HCT116 (cell line): ENCODE results near the gene LIPE. TPM values are rescaled to one million over a fixed set of nuclear protein-coding genes. Genes with fewer than 3 reads are reported as not detected.

Experiments
- ATAC-seq: fragments of 200-7000 bp; cut with Tn5 transposase; 2 replicates; pipeline ENCODE4 v1.9.1; 2020; ENCODE audit warnings: mild to moderate bottlenecking, moderate library complexity
- BruUV-seq: library from RNA; stranded (reverse); fragments of 400-500 nt; replicated peaks from 2 replicates; lab custom pipeline; 2021; lab: Mats Ljungman, UMichigan
- CTCF ChIA-PET: fragments of 300-600 bp; sonication (Branson Sonifier 250); formaldehyde crosslinking; loops from one replicate; lab custom pipeline; 2021; ENCODE audit warnings: antibody characterized with exemption; lab: Charles Lee
- POLR2A ChIA-PET: fragments of 300-600, 350-600 bp; sonication (Branson Sonifier 250); formaldehyde crosslinking; loops from one replicate; lab custom pipeline; 2021; ENCODE audit warnings: antibody characterized with exemption; lab: Charles Lee
- RAD21 ChIA-PET, 2 experiments: fragments of 300-600 bp; sonication (Branson Sonifier 250); formaldehyde crosslinking; loops; one replicate each; lab custom pipeline; 2023; ENCODE audit warnings: low total read pairs in 2 of 2; ENCODE audit not compliant: uncharacterized antibody in 2 of 2, unreplicated experiment in 2 of 2, low non-redundant PET in 1 of 2; lab: Charles Lee
- DNase-seq: peaks from one replicate; pipeline ENCODE4 v3.0.0-alpha.2; 2010; ENCODE audit warnings: low read depth, low spot score
- H2AFZ ChIP-seq: fragments of 200-600 bp; shearing (Covaris generic), sonication (generic); 2 replicates; pipeline ENCODE4 v1.6.1; 2017; ENCODE audit warnings: low read depth, mixed run types, mixed read lengths, antibody characterized with exemption, low read length; ENCODE audit not compliant: poor library complexity, severe bottlenecking
- H3K27ac ChIP-seq: 2 replicates; pipeline ENCODE4 v1.5.1; 2012; ENCODE audit warnings: low read depth, low read length
- H3K27me3 ChIP-seq: fragments of 200-600 bp; sonication (generic); 2 replicates; pipeline ENCODE4 v1.6.1; 2016; ENCODE audit warnings: mixed run types, low read length, mixed read lengths; ENCODE audit not compliant: insufficient read depth
- H3K36me3 ChIP-seq, 2 experiments: fragments of 200-500 bp in 1 of 2; fragments of 200-600 bp in 1 of 2; sonication (Bioruptor generic) in 1 of 2; sonication (generic) in 1 of 2; 2 replicates each; pipeline versions ENCODE4 v1.5.1 to v1.6.1; 2014 to 2016; ENCODE audit warnings: low read length in 2 of 2, inconsistent platforms in 1 of 2, mixed read lengths in 1 of 2, mixed run types in 1 of 2; ENCODE audit not compliant: insufficient read depth in 2 of 2, control insufficient read depth in 1 of 2
- H3K4me1 ChIP-seq, 2 experiments: fragments of 200-600 bp in 1 of 2; sonication (generic) in 1 of 2; 2 replicates each; pipeline versions ENCODE4 v1.5.1 to v1.6.1; 2012 to 2017; ENCODE audit warnings: low read length in 2 of 2, inconsistent platforms in 1 of 2, mild to moderate bottlenecking in 1 of 2, mixed read lengths in 1 of 2, mixed run types in 1 of 2, moderate library complexity in 1 of 2; ENCODE audit not compliant: insufficient read depth in 2 of 2, control insufficient read depth in 1 of 2
- H3K4me2 ChIP-seq: fragments of 200-600 bp; sonication (generic); 2 replicates; pipeline ENCODE4 v1.6.1; 2017; ENCODE audit warnings: mixed run types, low read length, mixed read lengths
- H3K4me3 ChIP-seq, 2 experiments: fragments of 200-600 bp in 1 of 2; sonication (generic) in 1 of 2; replicated peaks in 1 of 2; 2 replicates each; pipeline ENCODE4 v1.5.1; 2011 to 2016; ENCODE audit warnings: low read length in 2 of 2, control low read depth in 1 of 2, low read depth in 1 of 2, mild to moderate bottlenecking in 1 of 2, mixed read lengths in 1 of 2, mixed run types in 1 of 2
- H3K79me2 ChIP-seq: fragments of 200-600 bp; sonication (generic); 2 replicates; pipeline ENCODE4 v1.6.1; 2017; ENCODE audit warnings: mild to moderate bottlenecking, mixed run types, low read length, moderate library complexity, mixed read lengths; ENCODE audit not compliant: insufficient read depth
- H3K9ac ChIP-seq: fragments of 200-600 bp; sonication (generic); 2 replicates; pipeline ENCODE4 v1.6.1; 2016; ENCODE audit warnings: low read length, mixed read lengths
- H3K9me2 ChIP-seq: fragments of 200-600 bp; sonication (generic), shearing (Covaris generic); 2 replicates; pipeline ENCODE4 v1.6.1; 2017; ENCODE audit warnings: mixed run types, mild to moderate bottlenecking, moderate library complexity; ENCODE audit not compliant: insufficient read depth
- H3K9me3 ChIP-seq, 2 experiments: fragments of 200-500 bp in 1 of 2; fragments of 200-600 bp in 1 of 2; sonication (Bioruptor generic) in 1 of 2; sonication (generic) in 1 of 2; 2 replicates each; pipeline ENCODE4 v1.6.1; 2014 to 2017; ENCODE audit warnings: low read length in 2 of 2, mixed read lengths in 2 of 2, inconsistent platforms in 1 of 2, low read depth in 1 of 2, mild to moderate bottlenecking in 1 of 2, mixed run types in 1 of 2, moderate library complexity in 1 of 2; ENCODE audit not compliant: control insufficient read depth in 1 of 2, insufficient read depth in 1 of 2
- H4K20me1 ChIP-seq: fragments of 200-600 bp; sonication (generic), shearing (Covaris generic); 2 replicates; pipeline ENCODE4 v1.6.1; 2017; ENCODE audit warnings: mixed run types, mild to moderate bottlenecking, moderate library complexity; ENCODE audit not compliant: insufficient read depth
- ATF3 ChIP-seq: IDR thresholded peaks from 2 replicates; pipeline ENCODE4 v1.6.1; 2012
- CBX3 ChIP-seq: IDR thresholded peaks from 2 replicates; pipeline ENCODE4 v1.6.1; 2012; ENCODE audit warnings: low read depth
- CTCF ChIP-seq, 3 experiments: fragments of 200-600 bp in 1 of 3; sonication (generic) in 1 of 3; IDR thresholded peaks in 2 of 3; conservative IDR thresholded peaks in 1 of 3; 2 replicates each; pipeline ENCODE4 v1.5.1; 2012 to 2017; ENCODE audit warnings: low read depth in 2 of 3, low read length in 2 of 3, antibody characterized with exemption in 1 of 3, borderline replicate concordance in 1 of 3, control low read depth in 1 of 3, mild to moderate bottlenecking in 1 of 3, mixed read lengths in 1 of 3, mixed run types in 1 of 3, moderate library complexity in 1 of 3; ENCODE audit not compliant: insufficient read depth in 1 of 3
- ELF1 ChIP-seq: IDR thresholded peaks from 2 replicates; pipeline ENCODE4 v1.6.1; 2012; ENCODE audit warnings: low read depth, borderline replicate concordance
- EZH2 ChIP-seq: fragments of 200-600 bp; sonication (generic); IDR thresholded peaks from 2 replicates; pipeline ENCODE4 v1.6.1; 2017; ENCODE audit warnings: antibody characterized with exemption, mixed run types
- EZH2phosphoT487 ChIP-seq: fragments of 200-600 bp; IDR thresholded peaks from 2 replicates; pipeline ENCODE4 v1.6.1; 2018; ENCODE audit warnings: antibody characterized with exemption, borderline replicate concordance
- POLR2A ChIP-seq: IDR thresholded peaks from 2 replicates; pipeline ENCODE4 v1.7.0; 2011; ENCODE audit warnings: borderline replicate concordance; ENCODE audit not compliant: insufficient read depth, insufficient read length; ENCODE audit errors: extremely low read depth
- REST ChIP-seq: IDR thresholded peaks from 2 replicates; pipeline ENCODE4 v1.6.1; 2012; ENCODE audit warnings: low read depth
- SIN3A ChIP-seq: IDR thresholded peaks from 2 replicates; pipeline ENCODE4 v1.6.1; 2012; ENCODE audit warnings: low read depth
- SP1 ChIP-seq: IDR thresholded peaks from 2 replicates; pipeline ENCODE4 v1.6.1; 2012; ENCODE audit warnings: low read depth
- SRF ChIP-seq: IDR thresholded peaks from 2 replicates; pipeline ENCODE4 v1.6.1; 2012; ENCODE audit warnings: low read depth
- ZBTB33 ChIP-seq: IDR thresholded peaks from 2 replicates; pipeline ENCODE4 v1.6.1; 2011; ENCODE audit warnings: mild to moderate bottlenecking, low read length, moderate library complexity; ENCODE audit not compliant: insufficient replicate concordance; ENCODE audit errors: extremely low read depth
- intact Hi-C: fragments of 100-400 bp; cut with micrococcal nuclease; formaldehyde crosslinking; loops from 2 replicates; pipeline ENCODE4 v1.10.0; 2022
- total RNA-seq: library from RNA; stranded (reverse); gene quantifications from one replicate; pipeline ENCODE4 v1.2.1, GENCODE V29; 2021; ENCODE audit not compliant: unreplicated experiment

LIPE gene
- total RNA-seq, 1 experiment from 2014 or later, result 11.3 TPM

- TF ChIP-seq REST (no peak), SP1 (no peak), ELF1 (no peak)
Measured at GRCh38 chr19:42376177-42376555, 51.0 kb downstream of the LIPE start (continued).

GRCh38 chr19:42375415-42376176 lies 51.6 kb downstream of the LIPE start:
- Histone ChIP-seq H3K9ac (no peak overlapping the region), H3K27ac (no peak overlapping the region), H3K27me3 (no peaks in the 10 kb centered on the region), H2AFZ (no peak overlapping the region), H3K79me2 (no peaks in the 10 kb centered on the region), H3K4me2 (no peak overlapping the region), H3K4me1 (no peaks in the 10 kb centered on the region), H4K20me1 (no peaks in the 10 kb centered on the region), H3K4me3 (no peak overlapping the region), H3K36me3 (no peaks in the 10 kb centered on the region), H3K9me2 (no peaks in the 10 kb centered on the region), H3K9me3 (no peaks in the 10 kb centered on the region)
- ChIA-PET POLR2A (no interaction called here), RAD21 (no interaction called here), CTCF (no interaction called here)
- ATAC-seq, result no peak
- DNase-seq, result no peak
- BruUV-seq, result no TSS peak
- intact Hi-C loops, result no loop called here
- no peak for TF ChIP-seq SIN3A
- TF ChIP-seq SRF, result no peak
- TF ChIP-seq EZH2phosphoT487, result no peak
- no peak for TF ChIP-seq REST
- TF ChIP-seq ZBTB33, result no peak
- TF ChIP-seq EZH2, result no peak
- no peak for TF ChIP-seq CBX3
- TF ChIP-seq ATF3, result no peak
- no peak for TF ChIP-seq CTCF (IDR thresholded peaks at IDR 0.05 in 2 of 3, conservative IDR thresholded peaks at IDR 0.05 in 1 of 3; ENCODE audit: borderline replicate concordance in 1 of 3, insufficient read depth in 1 of 3, low read depth in 2 of 3, low read length in 2 of 3)
- no peak for TF ChIP-seq POLR2A
